Fibroblast of skin of back (primary cell): ENCODE measurements around the gene ELAC2. TPM values are rescaled to one million over a fixed set of nuclear protein-coding genes. Genes with fewer than 3 reads are reported as not detected.

Experiments
- DNase-seq: peaks from one replicate; pipeline ENCODE4 v3.0.0-alpha.2; 2013
- polyA plus RNA-seq, 2 experiments: library from polyadenylated mRNA; unstranded; fragments of 120-200 nt; gene quantifications; one replicate each; pipeline ENCODE4 v1.2.1, GENCODE V29; 2013; ENCODE audit not compliant: insufficient read length in 2 of 2

The ELAC2 gene
- polyA plus RNA-seq (2013, experiment 1 of 2; ENCODE audit: insufficient read length), result 53.1 TPM
- polyA plus RNA-seq (2013, experiment 2 of 2; ENCODE audit: insufficient read length), result 34.8 TPM

GRCh38 chr17:13017655-13018459 is at the start of gene ELAC2:
Gene ELAC2, minus strand, starts transcription at chr17:13018027. Its CDS starts 80 bp downstream, at chr17:13017947.
- DNase-seq, result peak; percentile 99

- DNase-seq, result no peak
Observed at GRCh38 chr17:13065032-13065431, 47.2 kb upstream of the ELAC2 start.

GRCh38 chr17:13055131-13055530 is 37.3 kb upstream of the ELAC2 start:
- peak; percentile 62 for DNase-seq

GRCh38 chr17:13054666-13055065 is 36.8 kb upstream of the ELAC2 start:
- no peak for DNase-seq

GRCh38 chr17:13051915-13052314 is 34.1 kb upstream of the ELAC2 start:
- DNase-seq, result no peak

- DNase-seq, result peak; percentile 9
Observed at GRCh38 chr17:13047011-13047606, 29.3 kb upstream of the ELAC2 start.

- DNase-seq, result no peak
Observed at GRCh38 chr17:13046361-13046760, 28.5 kb upstream of the ELAC2 start.

GRCh38 chr17:13044572-13045065 is 26.8 kb upstream of the ELAC2 start:
- DNase-seq, result peak; percentile 17

- no peak for DNase-seq
Observed at GRCh38 chr17:13038931-13039665, 21.3 kb upstream of the ELAC2 start.

GRCh38 chr17:13036751-13037150 is 18.9 kb upstream of the ELAC2 start:
- peak; percentile 61 for DNase-seq

- DNase-seq, result no peak
Observed at GRCh38 chr17:13035420-13035819, 17.6 kb upstream of the ELAC2 start.

GRCh38 chr17:13031718-13032350 is 14.0 kb upstream of the ELAC2 start:
- DNase-seq, result peak; percentile 49

GRCh38 chr17:13030459-13031300 is 12.9 kb upstream of the ELAC2 start:
- DNase-seq, result peak; percentile 62

GRCh38 chr17:13030056-13030455 is 12.2 kb upstream of the ELAC2 start:
- DNase-seq, result no peak

- DNase-seq, result no peak
Observed at GRCh38 chr17:13029340-13029739, 11.5 kb upstream of the ELAC2 start.

- DNase-seq, result peak; percentile 29
Observed at GRCh38 chr17:13027246-13027645, 9.4 kb upstream of the ELAC2 start.

GRCh38 chr17:13025687-13026086 is 7.9 kb upstream of the ELAC2 start:
- no peak for DNase-seq

- DNase-seq, result no peak
Observed at GRCh38 chr17:13025258-13025627, 7.4 kb upstream of the ELAC2 start.

- peak; percentile 55 for DNase-seq
Observed at GRCh38 chr17:13024526-13025257, 6.9 kb upstream of the ELAC2 start.

GRCh38 chr17:13024016-13024415 is 6.2 kb upstream of the ELAC2 start:
- no peak for DNase-seq
